ENCODE data around the gene POLR2B.
A peak's percentile ranks its signal among the peaks of the same experiment; 100 is the strongest.
"Not testable (repeated sequence)": the region's sequence is repeated elsewhere in the genome, so short reads cannot be mapped to it uniquely, and the experiment has no call there.

Gene POLR2B

DNA sequence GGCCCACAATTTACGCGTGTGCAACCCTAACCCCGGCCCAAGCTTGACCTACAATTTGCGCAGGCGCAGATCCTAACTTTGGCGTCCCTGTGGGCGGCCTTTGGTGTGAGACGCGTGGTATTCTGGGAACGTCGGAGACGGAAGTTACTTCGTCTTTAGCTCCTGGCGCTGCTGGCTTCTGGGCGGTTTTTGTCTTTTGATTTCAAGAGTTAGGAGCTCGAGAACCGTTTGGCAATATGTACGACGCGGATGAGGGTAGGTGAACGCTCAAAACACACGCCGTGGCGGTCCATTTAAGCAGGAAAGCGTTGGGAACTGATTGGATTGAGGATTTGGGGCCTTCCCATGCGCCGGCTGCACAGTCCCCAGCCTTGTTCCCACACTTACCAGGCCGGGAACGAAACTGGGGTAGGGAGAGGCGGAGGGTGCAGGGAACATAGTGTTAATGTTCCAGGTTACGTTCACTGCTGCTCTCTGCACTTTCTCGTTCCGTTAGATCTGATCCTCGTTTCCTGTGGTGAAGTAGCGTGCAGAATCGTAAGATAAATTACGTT is at the start of gene POLR2B:
Gene POLR2B (plus strand): TSS at position 147 of the 554 bp plus-strand sequence. CDS start 90 bp downstream, at position 237.
- DNase-seq, result peak; percentile 73

DNA sequence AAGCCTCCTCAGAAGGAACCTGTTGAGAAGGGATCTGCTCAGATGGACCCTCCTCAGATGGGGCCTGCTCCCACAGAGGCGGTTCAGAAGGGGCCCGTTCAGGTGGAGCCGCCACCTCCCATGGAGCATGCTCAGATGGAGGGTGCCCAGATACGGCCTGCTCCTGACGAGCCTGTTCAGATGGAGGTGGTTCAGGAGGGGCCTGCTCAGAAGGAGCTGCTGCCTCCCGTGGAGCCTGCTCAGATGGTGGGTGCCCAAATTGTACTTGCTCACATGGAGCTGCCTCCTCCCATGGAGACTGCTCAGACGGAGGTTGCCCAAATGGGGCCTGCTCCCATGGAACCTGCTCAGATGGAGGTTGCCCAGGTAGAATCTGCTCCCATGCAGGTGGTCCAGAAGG is 48.1 kb upstream of the POLR2B start:
- DNase-seq, result no peak

DNA sequence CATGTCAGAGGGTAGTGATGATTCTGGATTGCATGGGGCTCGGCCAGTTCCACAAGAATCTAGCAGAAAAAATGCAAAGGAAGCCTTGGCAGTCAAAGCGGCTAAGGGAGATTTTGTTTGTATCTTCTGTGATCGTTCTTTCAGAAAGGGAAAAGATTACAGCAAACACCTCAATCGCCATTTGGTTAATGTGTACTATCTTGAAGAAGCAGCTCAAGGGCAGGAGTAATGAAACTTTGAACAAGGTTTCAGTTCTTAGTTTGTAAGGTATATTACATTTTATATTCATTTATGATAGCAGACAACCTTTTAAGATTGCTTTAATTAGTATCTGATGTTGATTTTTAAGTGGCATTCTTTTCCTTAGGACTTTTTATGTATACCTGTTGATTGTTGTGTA is 46.8 kb upstream of the POLR2B start:
- DNase-seq, result no peak

DNA sequence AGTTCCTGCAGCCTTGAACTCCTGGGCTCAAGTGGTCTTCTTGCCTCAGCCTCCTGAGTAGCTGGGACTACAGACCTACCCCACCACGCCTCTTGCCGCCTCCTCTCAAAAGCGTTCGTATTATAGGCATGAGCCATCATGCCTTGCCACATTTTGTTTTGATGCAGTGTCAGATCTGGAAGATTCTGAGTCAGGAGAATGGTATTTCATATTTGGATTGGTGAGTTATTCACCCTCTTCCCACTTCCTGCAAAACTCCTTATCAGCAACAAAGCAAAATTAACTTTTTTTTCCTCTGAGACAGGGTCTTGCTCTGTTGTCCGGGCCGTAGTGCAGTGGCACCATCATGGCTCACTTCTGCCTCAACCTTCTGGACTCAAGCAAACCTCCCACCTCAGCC is 41.4 kb upstream of the POLR2B start:
- no peak for DNase-seq

DNA sequence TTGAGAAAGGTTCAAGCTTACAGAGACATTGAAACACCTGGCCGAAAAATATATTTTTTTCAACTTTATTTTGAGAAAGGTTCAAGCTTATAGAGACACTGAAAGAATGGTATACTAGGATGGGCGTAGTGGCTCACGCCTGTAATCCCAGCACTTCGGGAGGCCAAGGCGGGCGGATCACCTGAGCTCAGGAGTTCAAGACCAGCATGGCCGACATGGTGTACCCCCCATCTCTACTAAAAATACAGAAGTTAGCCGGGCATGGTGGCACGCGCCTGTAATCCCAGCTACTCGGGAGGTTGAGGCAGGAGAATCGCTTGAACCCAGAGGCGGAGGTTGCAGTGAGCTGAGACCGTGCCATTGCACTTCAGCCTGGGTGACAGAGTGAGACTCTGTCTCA is 38.9 kb upstream of the POLR2B start:
- DNase-seq, result not testable (repeated sequence)

DNA sequence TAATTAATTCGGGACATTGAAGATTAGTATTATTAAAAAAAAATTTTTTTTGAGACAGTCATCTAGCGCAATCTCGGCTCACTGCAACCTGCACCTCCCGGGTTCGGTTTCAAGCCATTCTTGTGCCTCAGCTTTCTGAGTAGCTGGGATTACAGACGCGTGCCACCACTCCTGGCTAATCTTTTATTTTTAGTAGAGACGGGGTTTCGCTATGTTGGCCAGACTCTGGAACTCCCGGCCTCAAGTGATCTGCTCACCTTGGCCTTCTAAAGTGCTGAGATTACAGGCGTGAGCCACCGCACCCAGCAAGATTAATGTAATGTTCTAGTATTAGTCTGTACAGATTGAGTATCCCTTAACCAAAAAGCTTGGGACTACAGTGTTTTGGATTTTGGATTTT is 38.3 kb upstream of the POLR2B start:
- no peak for DNase-seq

DNA sequence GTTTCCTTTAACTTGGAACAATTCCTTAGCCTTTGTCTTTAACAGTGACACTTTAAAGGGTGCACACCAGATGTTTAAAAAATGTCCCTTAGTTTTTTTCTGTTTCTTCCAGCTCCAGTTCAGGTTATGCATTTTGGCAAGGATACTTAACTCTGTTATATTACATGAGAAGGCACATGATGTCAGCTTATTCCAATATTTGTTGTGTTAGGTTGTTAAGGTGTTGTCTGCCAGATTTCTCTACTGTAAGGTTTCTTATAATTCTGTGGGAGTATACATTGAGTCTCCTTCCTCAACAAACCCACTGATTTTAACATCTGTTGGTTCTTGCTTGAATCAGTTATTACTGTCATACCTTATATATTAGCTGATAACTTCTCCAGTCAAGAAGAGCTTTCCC is 37.7 kb upstream of the POLR2B start:
- no peak for DNase-seq

DNA sequence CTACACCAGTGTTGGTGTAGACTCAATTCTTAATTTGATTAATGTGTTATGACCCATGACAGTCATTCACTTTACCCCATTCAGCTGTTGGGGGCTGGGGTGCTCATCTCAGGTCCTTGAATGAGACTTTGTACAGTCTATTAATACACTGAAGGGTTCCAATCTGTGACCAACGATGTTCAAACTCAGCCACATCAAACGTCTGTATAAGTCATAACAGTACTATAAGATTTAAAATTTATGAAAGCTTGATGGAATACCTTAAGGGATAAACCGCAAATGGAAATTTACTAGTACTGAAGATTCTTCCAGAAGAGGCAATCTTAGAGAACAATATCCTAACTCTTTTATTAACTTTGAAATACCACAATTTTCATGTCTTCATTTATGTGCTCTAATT is 37.3 kb upstream of the POLR2B start:
- no peak for DNase-seq

DNA sequence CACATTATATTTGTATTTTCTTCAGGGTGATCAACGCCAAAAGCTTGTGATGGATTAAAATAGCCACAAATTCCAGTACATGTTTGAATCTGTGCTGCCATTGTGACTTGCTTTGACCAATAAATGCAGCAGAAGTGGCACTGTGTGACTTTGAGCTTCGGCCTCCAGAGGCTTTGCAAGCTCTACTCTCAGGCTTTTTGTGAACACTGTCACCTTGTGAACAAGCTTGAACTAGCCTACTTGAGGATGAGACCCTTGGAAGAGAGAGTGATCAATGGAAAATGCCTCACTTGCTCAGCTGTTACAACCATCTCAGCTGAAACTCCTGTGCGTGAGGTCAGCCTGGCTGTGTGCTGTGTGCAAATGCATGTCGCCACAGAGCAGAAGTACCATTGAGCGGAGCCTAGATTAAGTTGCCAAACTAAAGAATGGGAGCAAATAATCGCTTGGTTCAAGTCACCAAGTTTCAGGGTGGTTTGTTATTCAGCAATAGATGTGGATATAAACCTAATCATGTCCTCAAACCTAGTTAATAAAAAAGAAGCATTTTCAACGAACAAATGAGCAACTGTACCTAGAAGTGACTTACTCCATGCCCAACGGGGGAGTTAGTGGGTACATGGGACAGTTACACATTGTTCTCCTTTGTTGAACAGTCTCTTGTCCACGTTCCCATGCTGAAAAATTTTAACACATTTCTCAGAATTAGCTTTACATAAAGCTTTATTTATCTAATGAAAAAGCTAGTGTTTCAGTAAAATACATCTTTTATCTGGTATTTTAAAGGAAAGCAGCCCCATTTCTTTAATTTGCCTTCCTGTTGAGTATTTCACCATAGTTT is 24.8 kb upstream of the POLR2B start:
- DNase-seq, result no peak

DNA sequence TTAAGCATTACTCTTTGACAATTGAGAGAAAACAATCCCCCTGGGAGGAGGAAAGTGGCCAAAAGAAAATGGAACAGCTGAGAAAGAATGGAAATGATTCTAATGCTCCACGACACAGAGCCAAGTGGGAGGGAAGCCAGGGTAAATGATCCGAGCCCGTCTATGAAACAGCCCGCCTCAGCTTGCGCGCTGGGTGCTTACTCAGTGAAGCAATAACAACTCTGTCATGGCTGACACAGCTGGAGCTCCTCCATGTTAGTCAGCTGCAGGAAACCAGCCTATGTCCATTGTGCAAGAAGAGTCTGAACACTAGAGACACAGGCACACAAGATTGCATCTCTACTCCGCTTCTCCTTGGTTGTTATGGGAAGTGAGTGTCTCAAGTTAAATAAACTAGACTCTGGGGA is 20.6 kb upstream of the POLR2B start:
- no peak for DNase-seq

DNA sequence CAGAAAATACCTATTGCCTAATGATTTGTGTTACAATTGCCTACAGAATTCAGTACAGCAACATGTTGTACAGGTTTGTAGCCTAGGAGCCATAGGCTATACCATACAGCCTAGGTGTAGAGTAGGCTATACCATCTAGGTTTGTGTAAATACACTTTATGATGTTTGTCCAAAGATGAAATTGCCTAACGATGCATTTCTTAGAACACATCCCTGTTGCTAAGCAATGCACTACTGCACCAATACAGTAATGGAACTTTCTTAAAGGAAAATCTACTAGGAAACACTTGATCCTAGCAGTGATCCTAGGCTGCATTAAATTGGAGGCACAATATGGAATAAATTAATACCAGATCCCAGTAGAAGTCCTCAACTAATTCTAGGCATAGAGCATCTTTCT is 19.6 kb upstream of the POLR2B start:
- no peak for DNase-seq

DNA sequence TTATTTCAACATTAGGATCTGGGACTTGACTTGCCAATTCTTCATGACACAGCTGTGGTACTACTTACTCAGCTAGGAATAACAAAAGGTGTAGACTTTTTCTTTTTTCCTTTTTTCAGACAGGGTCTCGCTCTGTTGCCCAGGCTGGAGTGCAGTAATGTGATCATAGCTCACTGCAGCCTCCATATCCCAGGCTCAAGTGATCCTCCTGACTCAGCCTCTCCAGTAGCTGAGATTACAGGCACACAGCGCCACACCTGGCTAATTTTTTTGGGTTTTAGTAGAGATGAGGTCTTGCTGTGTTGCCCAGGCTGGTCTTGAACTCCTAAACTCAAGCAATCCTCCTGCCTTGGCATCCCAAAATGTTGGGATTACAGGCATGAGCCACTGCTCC is 17.6 kb upstream of the POLR2B start:
- no peak for DNase-seq

DNA sequence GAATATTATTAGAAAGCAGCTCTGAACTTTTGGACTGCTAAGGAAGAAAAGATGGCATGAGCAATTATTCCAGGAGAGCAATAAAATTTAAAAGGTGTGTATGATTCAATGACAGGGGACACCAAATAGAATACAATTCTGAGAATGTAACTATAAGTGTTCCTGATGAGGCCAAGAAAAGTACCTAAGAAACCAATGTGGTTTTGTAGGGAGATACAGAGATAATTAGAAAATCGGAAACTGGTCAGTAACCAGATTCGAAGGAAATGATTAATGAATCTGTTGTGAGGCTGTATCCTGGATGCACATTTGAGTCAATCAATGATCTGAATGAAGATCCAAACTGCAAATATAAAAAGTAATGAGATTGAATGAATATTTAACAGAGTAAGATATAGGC is 7.3 kb upstream of the POLR2B start:
- DNase-seq, result no peak

DNA sequence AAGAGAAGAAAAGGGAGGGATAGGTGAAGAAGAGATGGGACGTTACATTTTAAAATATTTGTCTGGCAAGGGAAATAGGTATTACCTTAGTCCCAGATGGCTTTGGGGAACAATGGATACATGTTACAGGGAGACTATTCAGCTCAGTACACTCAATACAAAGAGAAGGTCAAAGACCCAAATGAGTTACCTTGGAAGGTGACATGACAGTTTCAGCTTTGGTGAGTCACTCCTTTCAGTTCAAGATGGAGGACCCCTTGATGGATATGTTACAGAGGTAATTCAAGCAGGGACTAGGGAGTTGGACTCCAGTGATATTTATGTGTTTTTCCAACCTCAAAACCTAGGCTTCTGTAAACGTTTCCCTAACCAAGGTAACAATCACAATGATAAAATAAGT is 6.3 kb upstream of the POLR2B start:
- no peak for DNase-seq

DNA sequence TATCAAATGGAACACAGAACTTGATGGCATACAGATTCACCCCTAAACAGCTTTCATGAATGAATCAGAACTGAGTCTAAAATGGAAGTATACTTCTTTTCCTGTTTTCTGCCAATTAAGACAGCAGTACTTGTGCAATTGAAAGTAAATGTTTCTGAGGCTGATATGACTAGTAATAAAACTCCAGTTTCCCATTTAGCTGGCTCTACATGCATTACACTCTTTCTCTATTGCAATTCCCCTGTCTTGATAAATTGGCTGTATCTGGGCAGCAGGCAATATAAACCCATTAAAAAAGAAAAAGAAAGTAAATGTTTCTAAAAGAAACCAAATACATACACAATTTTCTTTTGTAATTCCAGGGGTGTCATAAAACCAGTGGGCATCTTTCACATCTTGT is 5.9 kb upstream of the POLR2B start:
- DNase-seq, result no peak

DNA sequence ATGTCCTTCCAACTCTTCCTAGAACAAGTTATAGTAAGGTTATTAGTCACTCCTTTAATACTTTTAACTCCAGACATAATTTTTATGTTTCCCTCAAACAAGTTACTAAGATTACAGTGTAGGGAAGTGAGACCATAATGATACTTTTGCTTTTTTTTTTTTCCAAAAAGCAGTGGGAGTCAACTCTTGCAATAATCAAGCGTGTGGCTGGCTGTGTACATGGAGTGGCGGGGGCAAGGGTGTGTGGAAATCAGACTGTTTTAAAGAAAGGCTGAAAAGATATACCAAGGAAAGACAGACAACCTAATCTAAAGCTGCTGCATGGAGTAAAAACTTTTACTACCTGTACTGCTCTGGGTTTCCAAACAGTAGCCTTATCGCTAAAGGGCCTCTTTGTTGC is 5.4 kb upstream of the POLR2B start:
- DNase-seq, result no peak

DNA sequence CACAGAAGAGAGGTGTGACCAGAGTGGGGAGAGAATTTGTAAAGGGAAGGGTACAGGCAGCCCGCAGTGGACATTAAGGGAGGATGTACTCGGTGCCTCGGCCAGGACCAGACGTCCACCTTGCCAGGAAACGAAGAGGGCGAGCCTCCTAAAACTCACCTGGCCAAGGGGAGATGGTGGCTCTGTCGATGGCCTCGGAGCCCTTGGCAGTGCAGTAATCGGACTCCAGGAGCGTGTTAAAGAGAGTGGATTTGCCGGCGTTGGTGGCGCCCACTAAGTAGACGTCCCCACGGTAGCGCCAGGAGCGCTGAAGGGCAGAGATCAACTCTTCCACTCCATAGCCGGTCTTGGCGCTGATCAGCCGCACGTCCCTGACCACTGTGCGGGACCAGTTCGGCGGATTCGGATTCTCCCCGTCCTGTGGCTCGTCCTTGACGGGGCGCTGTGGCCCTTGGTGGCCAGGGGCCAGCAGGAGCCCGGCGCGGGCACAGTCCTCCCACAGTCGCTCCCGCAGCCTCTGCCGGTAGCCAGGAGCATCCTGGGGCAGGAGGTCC is 2.3 kb upstream of the POLR2B start:
- DNase-seq, result no peak

DNA sequence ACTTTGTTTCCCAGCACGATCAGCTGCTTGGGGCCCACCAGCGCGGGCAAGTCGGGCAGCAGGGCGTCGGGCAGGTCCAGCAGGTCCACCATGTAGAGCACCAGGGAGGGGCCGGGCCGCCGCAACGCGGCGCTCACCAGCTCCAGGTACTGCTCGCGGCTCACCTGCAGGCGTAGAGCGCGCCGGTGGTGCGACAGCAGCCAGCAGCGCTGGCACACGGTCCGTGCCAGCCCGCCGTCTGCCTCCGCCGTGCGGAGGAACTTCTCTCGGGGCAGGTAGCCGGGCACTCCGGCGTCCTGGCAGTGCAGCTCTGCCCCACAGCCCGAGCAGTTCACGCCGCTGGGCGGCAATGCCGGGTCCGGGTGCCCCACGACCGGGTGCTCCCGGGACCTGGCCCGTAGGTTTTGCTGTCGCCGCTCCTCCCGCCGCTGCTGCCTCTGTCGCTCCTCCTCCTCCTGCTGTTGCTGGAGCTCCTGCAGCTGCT is 1.8 kb upstream of the POLR2B start:
- no peak for DNase-seq

DNA sequence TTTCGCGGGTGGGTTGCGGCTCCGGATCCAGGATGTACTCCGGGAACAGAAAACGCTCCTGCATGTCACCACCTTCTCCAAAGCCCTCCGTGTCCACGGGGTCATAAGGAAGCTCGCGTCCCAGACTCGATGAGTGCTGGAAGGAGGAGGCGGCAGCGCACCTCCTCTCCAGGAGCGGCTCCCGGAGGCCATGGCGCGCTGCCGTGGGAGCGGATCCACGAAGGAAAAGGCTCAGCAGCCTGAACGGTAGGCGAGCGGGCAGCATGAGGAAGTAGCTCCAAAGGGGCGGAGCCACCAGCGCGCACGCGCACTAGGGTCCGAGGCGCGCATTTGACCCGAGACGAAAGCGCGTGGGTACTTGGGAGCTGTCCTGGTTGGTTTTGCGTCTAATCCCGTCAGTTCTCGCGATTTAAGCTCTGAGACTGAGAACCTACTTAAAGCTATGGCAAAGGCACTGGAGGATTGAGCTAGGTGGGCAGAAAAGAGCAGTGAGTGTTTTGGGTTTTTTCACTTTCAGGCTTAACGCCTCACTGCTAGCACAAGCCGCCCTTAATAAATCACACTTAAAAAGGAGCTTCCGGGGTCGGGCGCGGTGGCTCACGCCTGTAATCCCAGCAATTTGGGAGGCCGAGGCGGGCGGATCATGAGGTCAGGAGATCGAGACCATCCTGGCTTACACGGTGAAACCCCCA is 1.2 kb upstream of the POLR2B start, which contains the start of gene NOA1:
Gene NOA1 (minus strand): TSS at position 286 of the 692 bp plus-strand sequence. CDS start 21 bp downstream, at position 265.
- peak; percentile 91 for DNase-seq

DNA sequence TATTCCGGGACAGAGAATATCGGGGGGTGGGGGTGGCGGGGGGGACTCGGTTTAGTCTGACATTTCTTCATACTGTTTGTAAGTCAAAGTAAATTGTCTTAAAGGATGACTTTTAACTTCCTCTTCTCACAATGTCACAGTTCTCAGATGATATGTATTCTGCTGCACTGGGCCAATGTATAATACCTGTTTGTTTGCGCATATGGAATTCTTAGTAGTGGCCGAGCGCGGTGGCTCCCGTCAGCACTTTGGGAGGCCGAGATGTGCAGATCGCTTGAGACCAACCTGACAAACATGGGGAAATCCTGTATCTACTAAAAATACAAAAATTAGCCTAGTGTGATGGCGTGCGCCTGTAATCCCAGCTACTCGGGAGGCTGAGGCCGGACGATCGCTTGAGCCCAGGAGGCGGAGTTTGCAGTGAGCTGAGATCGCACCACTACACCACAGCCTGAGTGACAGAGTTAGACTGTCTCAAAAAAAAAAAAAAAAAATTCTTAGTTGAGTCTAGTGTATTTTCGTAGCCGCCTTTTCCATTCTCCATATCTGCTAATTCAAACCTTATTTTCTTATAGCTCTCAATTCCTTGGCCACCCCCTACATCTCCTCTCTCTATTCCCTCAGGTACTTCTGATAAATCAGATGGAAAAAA is 851 bp downstream of the POLR2B start:
- no peak for DNase-seq

DNA sequence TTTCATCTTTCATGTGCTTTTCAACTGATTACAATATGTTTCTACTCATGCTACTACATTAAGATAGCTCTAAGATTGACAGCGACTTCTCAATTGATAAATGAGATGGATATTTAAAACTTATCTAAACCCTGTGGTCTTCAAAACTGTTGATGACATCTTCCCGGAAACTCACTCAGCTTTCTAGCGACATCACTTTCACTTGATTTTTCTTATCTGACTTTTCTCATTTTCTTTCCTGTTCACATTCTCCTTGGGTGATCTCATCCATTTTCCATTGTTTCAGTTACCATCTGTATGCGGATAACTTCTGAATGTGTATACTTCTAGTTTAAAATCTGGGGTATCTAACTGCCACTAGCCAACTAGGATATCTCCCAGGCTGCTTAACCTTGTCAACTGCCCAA is 3.1 kb downstream of the POLR2B start:
- DNase-seq, result no peak

DNA sequence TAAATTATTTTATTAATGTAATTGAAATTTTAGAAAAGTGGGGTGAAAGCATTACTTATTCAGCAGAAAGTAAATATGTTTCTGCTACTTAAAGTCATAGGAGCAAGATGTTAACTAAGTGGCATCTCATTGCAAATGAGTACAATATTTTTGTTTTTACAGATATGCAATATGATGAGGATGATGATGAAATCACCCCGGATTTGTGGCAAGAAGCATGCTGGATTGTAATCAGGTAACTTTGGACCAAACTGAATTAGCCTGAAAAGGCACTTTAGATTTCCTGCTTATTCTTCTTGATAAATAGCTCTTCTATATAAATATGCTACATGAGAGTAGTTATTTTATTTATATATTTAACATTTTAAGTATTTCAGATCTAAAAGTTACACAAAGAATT is 7.5 kb downstream of the POLR2B start:
- no peak for DNase-seq

DNA sequence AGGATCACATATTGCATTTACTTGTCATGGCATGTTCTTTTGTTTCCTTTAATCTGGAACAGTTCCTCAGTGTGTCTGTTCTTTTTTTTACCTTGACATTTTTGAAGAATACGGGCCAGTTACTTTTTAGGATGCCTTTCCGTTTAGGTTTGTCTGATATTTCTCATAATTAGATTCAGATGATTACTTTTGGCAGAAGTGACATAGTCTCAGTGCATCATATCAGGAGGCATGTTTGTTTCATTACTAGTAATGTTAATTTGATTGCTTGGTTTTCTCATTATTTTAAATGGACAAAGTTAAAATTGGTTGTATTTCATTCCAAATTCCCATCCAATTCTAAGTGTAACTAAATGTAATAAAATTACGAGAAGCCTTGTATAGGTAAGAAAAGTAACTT is 8.3 kb downstream of the POLR2B start:
- no peak for DNase-seq

All from NCI-H1048 (cell line).